Measurements from ENCODE around the gene HNRNPA1. TPM values are rescaled to one million over a fixed set of nuclear protein-coding genes. Genes with fewer than 3 reads are reported as not detected.

HNRNPA1 gene
- total RNA-seq, 1 donor from 2014 or later, result 598 TPM

- no peak for ATAC-seq
- Histone ChIP-seq H3K27me3 (ENCODE audit: low read depth) (no peaks in the 10 kb centered on the region), H3K4me3 (no peak overlapping the region), H3K9me3 (no peaks in the 10 kb centered on the region), H3K36me3 (peaks cover 36% of the 10 kb centered on the region), H3K4me1 (peaks cover 33% of the 10 kb centered on the region), H3K27ac (no peak overlapping the region)
- TF ChIP-seq, protein P1, sequence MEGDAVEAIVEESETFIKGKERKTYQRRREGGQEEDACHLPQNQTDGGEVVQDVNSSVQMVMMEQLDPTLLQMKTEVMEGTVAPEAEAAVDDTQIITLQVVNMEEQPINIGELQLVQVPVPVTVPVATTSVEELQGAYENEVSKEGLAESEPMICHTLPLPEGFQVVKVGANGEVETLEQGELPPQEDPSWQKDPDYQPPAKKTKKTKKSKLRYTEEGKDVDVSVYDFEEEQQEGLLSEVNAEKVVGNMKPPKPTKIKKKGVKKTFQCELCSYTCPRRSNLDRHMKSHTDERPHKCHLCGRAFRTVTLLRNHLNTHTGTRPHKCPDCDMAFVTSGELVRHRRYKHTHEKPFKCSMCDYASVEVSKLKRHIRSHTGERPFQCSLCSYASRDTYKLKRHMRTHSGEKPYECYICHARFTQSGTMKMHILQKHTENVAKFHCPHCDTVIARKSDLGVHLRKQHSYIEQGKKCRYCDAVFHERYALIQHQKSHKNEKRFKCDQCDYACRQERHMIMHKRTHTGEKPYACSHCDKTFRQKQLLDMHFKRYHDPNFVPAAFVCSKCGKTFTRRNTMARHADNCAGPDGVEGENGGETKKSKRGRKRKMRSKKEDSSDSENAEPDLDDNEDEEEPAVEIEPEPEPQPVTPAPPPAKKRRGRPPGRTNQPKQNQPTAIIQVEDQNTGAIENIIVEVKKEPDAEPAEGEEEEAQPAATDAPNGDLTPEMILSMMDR (IDR thresholded peaks at IDR 0.05), result no peak
- intact Hi-C loops (cut with DNase I), result no loop called here
- DNase-seq, result no peak
Observed at GRCh38 chr12:54257332-54257731, 23.2 kb upstream of the HNRNPA1 start.

DNA sequence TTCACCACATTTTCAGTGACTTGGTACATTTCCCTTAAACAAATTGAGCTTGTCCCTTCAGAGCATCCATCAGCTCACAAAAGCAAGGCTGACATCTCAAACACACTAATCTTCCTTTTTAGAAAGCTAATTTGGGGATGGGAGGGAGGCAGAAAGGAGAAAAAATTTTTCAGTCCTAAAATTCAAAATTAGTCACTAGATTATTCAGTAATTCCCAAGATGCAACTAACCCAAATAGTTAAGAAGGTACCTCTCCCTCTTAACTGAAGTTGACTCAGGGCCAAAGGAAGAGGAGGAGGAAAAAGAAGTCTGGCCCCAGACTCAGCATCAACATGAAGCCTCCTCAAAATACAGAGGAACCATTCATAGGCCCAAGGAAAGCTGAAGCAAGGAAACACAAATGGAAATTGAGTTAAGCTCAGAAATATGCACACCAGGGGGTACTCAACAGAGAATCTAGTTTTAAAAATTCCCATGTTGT lies 22.3 kb upstream of the HNRNPA1 start:
- TF ChIP-seq, protein P1 (IDR thresholded peaks at IDR 0.05), result no peak
- Histone ChIP-seq H3K27me3 (ENCODE audit: low read depth) (no peaks in the 10 kb centered on the region), H3K27ac (peak overlapping the region; percentile 80), H3K4me3 (no peak overlapping the region), H3K9me3 (no peaks in the 10 kb centered on the region), H3K4me1 (peaks cover 37% of the 10 kb centered on the region), H3K36me3 (peaks cover 36% of the 10 kb centered on the region)
- no peak for ATAC-seq
- DNase-seq, result no peak
- intact Hi-C loops (cut with DNase I), result no loop called here

- peak; percentile 92 to 95 for ATAC-seq
- Histone ChIP-seq H3K4me1 (peaks cover 37% of the 10 kb centered on the region), H3K4me3 (peak overlapping the region; percentile 49)
Observed at GRCh38 chr12:54259194-54260011, 21.1 kb upstream of the HNRNPA1 start.

GRCh38 chr12:54261815-54262402 lies 18.6 kb upstream of the HNRNPA1 start:
- TF ChIP-seq, protein P1 (IDR thresholded peaks at IDR 0.05), result no peak

More at GRCh38 chr12:54259194-54260011, 21.1 kb upstream of the HNRNPA1 start:
- Histone ChIP-seq H3K27ac (peak overlapping the region; percentile 80), H3K9me3 (no peaks in the 10 kb centered on the region), H3K36me3 (peaks cover 31% of the 10 kb centered on the region), H3K27me3 (ENCODE audit: low read depth) (no peaks in the 10 kb centered on the region)
- peak; percentile 66 for DNase-seq
- intact Hi-C loops (cut with DNase I), result no loop called here
- TF ChIP-seq, protein P1 (IDR thresholded peaks at IDR 0.05), result no peak

DNA sequence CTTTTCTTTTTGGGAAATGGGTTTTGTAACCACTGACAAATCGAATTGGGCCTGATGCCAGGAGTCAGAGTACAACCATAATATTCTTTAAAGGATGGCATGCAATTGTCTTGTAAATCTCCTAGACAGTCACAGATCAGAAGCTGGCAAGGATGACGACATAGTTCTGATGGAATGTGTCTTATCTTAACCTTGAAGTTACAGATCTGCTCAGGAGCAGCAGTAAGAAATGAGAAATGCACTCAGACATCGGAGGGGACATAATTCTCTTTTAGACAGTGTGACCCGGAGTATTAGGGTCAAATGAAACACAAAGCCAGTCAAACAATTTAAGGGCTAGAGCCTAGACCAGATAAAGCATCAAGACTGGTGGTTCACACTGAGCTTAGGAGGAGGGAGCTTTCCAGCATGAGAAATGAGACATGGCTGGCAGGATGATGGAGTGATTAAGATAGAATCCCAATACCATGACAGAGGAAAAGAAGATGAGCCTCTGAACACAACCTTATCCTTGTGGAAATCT lies 18.1 kb upstream of the HNRNPA1 start:
- no peaks in the 10 kb centered on the region for H3K9me3 ChIP-seq
- H3K4me3 ChIP-seq, result no peak overlapping the region
- H3K36me3 ChIP-seq, result peaks cover under 1% of the 10 kb centered on the region
- H3K27me3 ChIP-seq (ENCODE audit: low read depth), result no peaks in the 10 kb centered on the region
- TF ChIP-seq, protein P1 (IDR thresholded peaks at IDR 0.05), result no peak
- no peak overlapping the region for H3K27ac ChIP-seq
- ATAC-seq (no peak), DNase-seq (no peak)
- intact Hi-C loops (cut with DNase I), result no loop called here
- peaks cover 37% of the 10 kb centered on the region for H3K4me1 ChIP-seq

More at GRCh38 chr12:54261815-54262402, 18.6 kb upstream of the HNRNPA1 start:
- Histone ChIP-seq H3K9me3 (no peaks in the 10 kb centered on the region), H3K27me3 (ENCODE audit: low read depth) (no peaks in the 10 kb centered on the region), H3K4me1 (peaks cover 37% of the 10 kb centered on the region), H3K4me3 (no peak overlapping the region), H3K36me3 (peaks cover 6% of the 10 kb centered on the region), H3K27ac (no peak overlapping the region)
- DNase-seq (no peak), ATAC-seq (no peak)
- intact Hi-C loops (cut with DNase I), result no loop called here

Data from lower lobe of right lung (tissue), 2 donors.